Activated CD4-positive, alpha-beta memory T cell treated with anti-CD3 and anti-CD28 coated beads, Interleukin-2, amount 10 ng/mL, durations not matched to agents 7 days and 5 days (primary cell): Measurements from ENCODE around the gene NUP98. TPM values are rescaled to one million over a fixed set of nuclear protein-coding genes. Genes with fewer than 3 reads are reported as not detected.

ENCODE experiments used
- CTCF ChIA-PET: fragments of 350-600 bp; sonication (Branson Sonifier 250); formaldehyde crosslinking; loops from one replicate; lab custom pipeline; 2021; ENCODE audit warnings: antibody characterized with exemption, inconsistent platforms; lab: Charles Lee
- POLR2A ChIA-PET: fragments of 350-600 bp; sonication (Branson Sonifier 250); formaldehyde crosslinking; loops from one replicate; lab custom pipeline; 2021; ENCODE audit warnings: antibody characterized with exemption; lab: Charles Lee
- DNase-seq: peaks from one replicate; pipeline ENCODE4 v3.0.0-alpha.2; 2020
- H3K27ac Mint-ChIP-seq: one replicate; pipeline ENCODE4 v1.8.0; 2021; ENCODE audit warnings: mild to moderate bottlenecking, mixed read lengths
- H3K27me3 Mint-ChIP-seq: one replicate; pipeline ENCODE4 v1.8.0; 2021; ENCODE audit warnings: mixed read lengths
- H3K36me3 Mint-ChIP-seq: one replicate; pipeline ENCODE4 v1.8.0; 2021; ENCODE audit warnings: low read depth, mixed read lengths
- H3K4me1 Mint-ChIP-seq: one replicate; pipeline ENCODE4 v1.8.0; 2021; ENCODE audit warnings: mixed read lengths
- H3K4me3 Mint-ChIP-seq: one replicate; pipeline ENCODE4 v1.8.0; 2021; ENCODE audit warnings: mild to moderate bottlenecking, mixed read lengths
- H3K9me3 Mint-ChIP-seq: one replicate; pipeline ENCODE4 v1.8.0; 2021; ENCODE audit warnings: mixed read lengths
- total RNA-seq, 2 experiments: library from RNA; stranded (reverse); gene quantifications; one replicate each; pipeline ENCODE4 v1.2.3, GENCODE V29; 2021

NUP98 gene
- total RNA-seq, 2 experiments from 2014 or later: 93.9 to 95.2 TPM

- Mint-ChIP-seq H3K27ac (no peak overlapping the region), H3K4me3 (no peak overlapping the region), H3K36me3 (peaks cover 72% of the 10 kb centered on the region), H3K4me1 (peaks cover 2% of the 10 kb centered on the region), H3K9me3 (no peaks in the 10 kb centered on the region), H3K27me3 (no peaks in the 10 kb centered on the region)
- ChIA-PET POLR2A (no interaction called here), CTCF (no interaction called here)
- DNase-seq: no peak
Measured at GRCh38 chr11:3712274-3712673, 85.1 kb downstream of the NUP98 start.

DNA sequence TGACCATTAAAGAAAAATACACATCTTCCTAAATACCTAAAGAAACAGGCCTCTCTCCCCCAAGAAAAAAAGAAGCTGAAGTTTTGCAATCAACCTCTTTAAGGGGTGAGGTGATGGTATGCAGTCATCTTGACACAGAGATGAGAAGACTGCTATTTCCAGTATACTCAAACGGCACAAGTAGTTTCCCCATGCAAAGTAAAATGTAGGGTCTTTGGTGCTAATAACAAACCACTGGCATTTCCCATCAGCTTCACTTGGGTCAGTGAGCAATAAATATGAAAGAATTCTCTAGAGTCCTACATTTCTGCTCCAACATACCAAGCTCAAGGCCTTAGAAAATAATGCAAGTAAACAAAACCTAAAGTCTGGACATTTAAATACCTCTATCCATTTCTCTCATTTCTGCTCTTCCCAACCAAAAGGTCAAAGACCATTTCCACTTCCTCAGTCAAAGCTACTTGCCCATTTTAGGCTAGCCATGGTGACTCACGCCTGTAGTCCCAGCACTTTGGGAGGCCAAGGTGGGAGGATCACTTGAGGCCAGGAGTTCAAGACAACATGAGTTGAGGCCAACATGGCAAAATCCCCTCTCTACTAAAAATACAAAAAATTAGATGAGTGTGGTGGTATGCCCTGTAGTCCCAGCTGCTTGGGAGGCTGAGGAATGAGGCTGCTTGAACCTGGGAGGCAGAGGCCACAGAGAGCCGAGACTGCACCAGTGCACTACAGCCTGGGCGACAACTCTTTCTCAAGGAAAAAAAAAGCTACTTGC is 86.7 kb downstream of the NUP98 start:
- peaks cover 70% of the 10 kb centered on the region for H3K36me3 Mint-ChIP-seq
- no peak overlapping the region for H3K4me3 Mint-ChIP-seq
- POLR2A ChIA-PET: interaction anchor here (0.9 kb wide), 1 partner anchor 10 kb away, joined by 3 read pairs; no protein-coding TSS in a partner anchor
- peaks cover 2% of the 10 kb centered on the region for H3K4me1 Mint-ChIP-seq
- peak overlapping the region; percentile 55 for H3K27ac Mint-ChIP-seq
- H3K9me3 Mint-ChIP-seq: no peaks in the 10 kb centered on the region
- CTCF ChIA-PET: interaction anchor here (0.6 to 1.3 kb wide), 5 partner anchors 28 to 730 kb away, joined by 3 to 5 read pairs (median 3); no protein-coding TSS in a partner anchor
- no peak for DNase-seq
- H3K27me3 Mint-ChIP-seq: no peaks in the 10 kb centered on the region

DNA sequence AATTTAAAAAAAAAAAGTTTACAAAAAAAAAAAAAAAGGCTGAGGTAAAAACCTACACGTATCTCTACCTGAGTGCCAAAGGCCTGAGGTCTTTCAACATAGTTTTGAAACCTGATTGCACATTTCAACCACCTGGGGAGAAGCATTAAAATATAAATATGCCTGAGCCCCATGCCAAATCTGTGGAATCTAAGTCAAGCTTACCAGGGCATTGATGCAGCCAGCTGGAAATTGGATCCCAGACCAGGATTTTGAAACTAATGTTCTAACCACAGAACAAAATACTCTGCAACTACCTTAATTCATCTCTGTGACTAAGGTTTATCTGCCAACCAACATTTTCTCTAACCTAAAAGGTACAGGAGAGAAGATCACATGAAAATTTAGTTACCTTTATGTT is 87.4 kb downstream of the NUP98 start:
- H3K27me3 Mint-ChIP-seq: no peaks in the 10 kb centered on the region
- H3K9me3 Mint-ChIP-seq: no peaks in the 10 kb centered on the region
- H3K27ac Mint-ChIP-seq: no peak overlapping the region
- no peak for DNase-seq
- POLR2A ChIA-PET: interaction anchor here (0.9 kb wide), 1 partner anchor 10 kb away, joined by 3 read pairs; no protein-coding TSS in a partner anchor
- no peak overlapping the region for H3K4me3 Mint-ChIP-seq
- CTCF ChIA-PET: interaction anchor here (0.6 to 1.3 kb wide), 3 partner anchors 99 to 729 kb away, joined by 3 to 5 read pairs (median 3); no protein-coding TSS in a partner anchor
- peaks cover 2% of the 10 kb centered on the region for H3K4me1 Mint-ChIP-seq
- peaks cover 72% of the 10 kb centered on the region for H3K36me3 Mint-ChIP-seq

- no peaks in the 10 kb centered on the region for H3K9me3 Mint-ChIP-seq
- H3K27me3 Mint-ChIP-seq: no peaks in the 10 kb centered on the region
- peaks cover 67% of the 10 kb centered on the region for H3K36me3 Mint-ChIP-seq
- H3K4me1 Mint-ChIP-seq: peaks cover 2% of the 10 kb centered on the region
- ChIA-PET POLR2A (no interaction called here), CTCF (no interaction called here)
- H3K27ac Mint-ChIP-seq: no peak overlapping the region
- DNase-seq: no peak
- no peak overlapping the region for H3K4me3 Mint-ChIP-seq
Measured at GRCh38 chr11:3707176-3707575, 90.2 kb downstream of the NUP98 start.

DNA sequence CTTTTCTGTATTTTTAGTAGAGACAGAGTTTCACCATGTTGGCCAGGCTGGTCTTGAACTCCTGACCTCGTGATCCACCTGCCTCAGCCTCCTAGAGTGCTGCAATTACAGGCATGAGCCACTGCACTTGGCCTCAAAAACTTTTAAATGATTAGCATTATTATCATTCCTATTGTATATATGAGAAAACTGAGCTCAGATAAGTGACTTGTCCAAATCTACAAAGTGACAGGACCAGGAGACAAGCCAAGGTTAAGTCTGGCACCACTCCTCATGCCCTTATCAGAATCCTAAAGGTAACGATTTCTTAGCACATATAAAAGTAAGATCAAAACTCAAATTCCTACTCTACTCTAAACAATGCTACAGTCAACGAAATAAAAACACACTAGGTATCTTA is 94.0 kb downstream of the NUP98 start:
- peaks cover 69% of the 10 kb centered on the region for H3K36me3 Mint-ChIP-seq
- no peaks in the 10 kb centered on the region for H3K4me1 Mint-ChIP-seq
- ChIA-PET POLR2A (no interaction called here), CTCF (no interaction called here)
- no peaks in the 10 kb centered on the region for H3K27me3 Mint-ChIP-seq
- H3K9me3 Mint-ChIP-seq: no peaks in the 10 kb centered on the region
- no peak overlapping the region for H3K27ac Mint-ChIP-seq
- no peak for DNase-seq
- H3K4me3 Mint-ChIP-seq: no peak overlapping the region

DNA sequence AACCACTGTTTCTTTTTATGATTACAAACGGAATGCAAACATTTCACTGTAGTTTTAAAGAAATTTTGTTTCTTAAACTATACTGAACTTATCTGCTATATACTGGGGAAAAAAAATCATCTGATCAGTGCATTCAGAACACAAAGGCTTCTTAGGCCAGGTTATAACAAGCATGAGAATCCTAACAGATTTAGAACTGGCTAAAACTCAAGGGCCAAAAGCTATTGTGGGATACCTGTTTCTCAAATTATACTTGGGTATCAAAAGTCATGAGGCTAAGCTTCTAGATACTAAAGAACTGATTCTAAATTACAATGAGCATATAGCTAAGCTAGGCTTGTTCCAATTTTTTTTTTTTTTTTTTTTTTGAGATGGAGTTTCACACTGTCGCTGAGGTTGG is 96.4 kb downstream of the NUP98 start:
- Mint-ChIP-seq H3K27ac (no peak overlapping the region), H3K36me3 (peaks cover 63% of the 10 kb centered on the region), H3K4me1 (no peaks in the 10 kb centered on the region), H3K9me3 (no peaks in the 10 kb centered on the region), H3K4me3 (no peak overlapping the region), H3K27me3 (no peaks in the 10 kb centered on the region)
- POLR2A ChIA-PET: no interaction called here
- CTCF ChIA-PET: interaction anchor here (0.7 kb wide), 1 partner anchor 37 kb away, joined by 4 read pairs; no protein-coding TSS in a partner anchor
- DNase-seq: no peak

- H3K4me1 Mint-ChIP-seq: no peaks in the 10 kb centered on the region
- H3K9me3 Mint-ChIP-seq: no peaks in the 10 kb centered on the region
- no peaks in the 10 kb centered on the region for H3K27me3 Mint-ChIP-seq
- CTCF ChIA-PET: interaction anchor here (0.7 kb wide), 1 partner anchor 36 kb away, joined by 4 read pairs; no protein-coding TSS in a partner anchor
- no peak overlapping the region for H3K27ac Mint-ChIP-seq
- no peak overlapping the region for H3K4me3 Mint-ChIP-seq
- POLR2A ChIA-PET: no interaction called here
- peaks cover 64% of the 10 kb centered on the region for H3K36me3 Mint-ChIP-seq
- DNase-seq: no peak
Measured at GRCh38 chr11:3700410-3700809, 96.9 kb downstream of the NUP98 start.

DNA sequence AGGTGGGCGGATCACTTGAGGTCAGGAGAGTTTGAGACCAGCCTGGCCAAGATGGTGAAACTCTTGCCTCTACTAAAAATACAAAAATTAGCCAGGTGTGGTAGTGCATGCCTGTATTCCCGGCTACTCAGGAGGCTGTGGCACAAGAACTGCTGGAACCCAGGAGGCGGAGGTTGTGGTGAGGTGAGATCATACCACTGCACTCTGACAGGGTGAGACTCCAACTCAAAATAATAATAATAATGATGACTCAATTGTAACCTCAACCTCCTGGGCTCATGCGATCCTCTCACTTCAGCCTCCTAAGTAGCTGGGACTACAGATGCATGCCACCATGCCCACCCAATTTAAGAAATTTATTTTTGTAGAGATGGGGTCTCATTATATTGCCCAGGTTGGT is 110.6 kb downstream of the NUP98 start:
- CTCF ChIA-PET: no interaction called here
- peaks cover 62% of the 10 kb centered on the region for H3K36me3 Mint-ChIP-seq

GRCh38 chr11:3685923-3686322 is 111.4 kb downstream of the NUP98 start:
- Mint-ChIP-seq H3K27ac (no peak overlapping the region), H3K4me1 (peaks cover 6% of the 10 kb centered on the region), H3K9me3 (no peaks in the 10 kb centered on the region), H3K36me3 (peaks cover 65% of the 10 kb centered on the region), H3K27me3 (no peaks in the 10 kb centered on the region), H3K4me3 (no peak overlapping the region)
- no peak for DNase-seq
- POLR2A ChIA-PET: no interaction called here
- CTCF ChIA-PET: no interaction called here

More for the DNA sequence above, 110.6 kb downstream of the NUP98 start:
- Mint-ChIP-seq H3K27ac (no peak overlapping the region), H3K27me3 (no peaks in the 10 kb centered on the region), H3K4me3 (no peak overlapping the region), H3K9me3 (no peaks in the 10 kb centered on the region), H3K4me1 (peaks cover 6% of the 10 kb centered on the region)
- no peak for DNase-seq
- POLR2A ChIA-PET: no interaction called here

- ChIA-PET POLR2A (no interaction called here), CTCF (no interaction called here)
- Mint-ChIP-seq H3K27me3 (no peaks in the 10 kb centered on the region), H3K36me3 (peaks cover 68% of the 10 kb centered on the region), H3K27ac (no peak overlapping the region), H3K4me1 (peaks cover 6% of the 10 kb centered on the region), H3K4me3 (no peak overlapping the region), H3K9me3 (no peaks in the 10 kb centered on the region)
- DNase-seq: no peak
Measured at GRCh38 chr11:3684819-3685172, 112.6 kb downstream of the NUP98 start.

DNA sequence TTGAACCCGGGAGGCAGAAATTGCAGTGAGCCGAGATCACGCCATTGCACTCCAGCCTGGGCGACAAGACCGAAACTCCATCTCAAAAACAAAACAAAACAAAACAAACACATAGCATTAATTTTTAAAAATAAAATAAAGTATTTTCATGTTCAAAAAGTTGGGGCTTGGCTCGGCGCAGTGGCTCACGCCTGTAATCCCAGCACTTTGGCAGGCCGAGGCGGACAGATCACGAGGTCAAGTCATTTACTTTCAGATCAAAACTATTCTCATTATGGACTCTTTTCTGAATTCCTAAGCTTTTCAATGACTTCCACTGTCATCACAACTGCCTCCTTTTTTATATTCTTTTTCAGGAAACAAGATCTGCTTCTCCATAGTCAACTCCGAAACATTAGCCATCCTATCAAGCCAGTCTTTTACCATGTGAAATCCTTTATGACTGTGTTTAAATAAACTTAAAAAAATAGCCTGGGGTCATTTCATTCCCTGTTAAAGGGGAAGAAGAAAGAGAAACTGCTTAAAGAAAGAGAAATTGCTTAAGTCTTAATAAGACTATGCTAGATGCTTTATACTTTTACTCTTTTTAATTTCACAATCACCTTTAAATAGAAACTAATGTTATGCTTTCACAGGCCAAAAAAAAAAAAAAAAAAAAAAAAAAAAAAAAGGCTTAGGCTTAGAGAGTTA is 113.1 kb downstream of the NUP98 start:
- no peaks in the 10 kb centered on the region for H3K27me3 Mint-ChIP-seq
- peaks cover 6% of the 10 kb centered on the region for H3K4me1 Mint-ChIP-seq
- H3K4me3 Mint-ChIP-seq: no peak overlapping the region
- H3K36me3 Mint-ChIP-seq: peaks cover 72% of the 10 kb centered on the region
- no peaks in the 10 kb centered on the region for H3K9me3 Mint-ChIP-seq
- DNase-seq: no peak
- CTCF ChIA-PET: no interaction called here
- H3K27ac Mint-ChIP-seq: no peak overlapping the region
- POLR2A ChIA-PET: no interaction called here

DNA sequence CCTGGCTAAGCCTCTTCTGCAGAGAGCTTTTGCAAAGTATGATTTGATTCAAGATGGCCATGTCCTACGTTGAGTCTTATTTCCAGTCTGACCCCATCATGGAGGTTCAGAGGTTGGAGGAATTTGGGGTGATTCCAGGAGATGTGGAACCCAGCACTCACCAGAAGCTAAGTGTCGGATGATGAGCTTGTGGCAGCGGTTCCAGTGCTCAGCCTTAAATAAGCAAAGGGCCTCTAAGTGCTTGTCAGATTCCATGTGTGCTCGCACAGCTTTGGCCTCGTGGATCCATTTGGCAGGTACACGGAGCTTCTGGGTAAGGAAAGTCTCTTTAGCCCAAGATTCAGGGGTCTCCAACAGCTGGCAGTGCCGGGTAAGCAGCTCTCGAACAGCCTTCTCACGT is 114.3 kb downstream of the NUP98 start:
- H3K27ac Mint-ChIP-seq: no peak overlapping the region
- DNase-seq: no peak
- peaks cover 80% of the 10 kb centered on the region for H3K36me3 Mint-ChIP-seq
- ChIA-PET POLR2A (no interaction called here), CTCF (interaction anchor here (1.6 kb wide), 1 partner anchor 504 kb away, joined by 3 read pairs; no protein-coding TSS in a partner anchor)
- peaks cover 6% of the 10 kb centered on the region for H3K4me1 Mint-ChIP-seq
- H3K4me3 Mint-ChIP-seq: no peak overlapping the region
- H3K27me3 Mint-ChIP-seq: no peaks in the 10 kb centered on the region
- H3K9me3 Mint-ChIP-seq: no peaks in the 10 kb centered on the region

DNA sequence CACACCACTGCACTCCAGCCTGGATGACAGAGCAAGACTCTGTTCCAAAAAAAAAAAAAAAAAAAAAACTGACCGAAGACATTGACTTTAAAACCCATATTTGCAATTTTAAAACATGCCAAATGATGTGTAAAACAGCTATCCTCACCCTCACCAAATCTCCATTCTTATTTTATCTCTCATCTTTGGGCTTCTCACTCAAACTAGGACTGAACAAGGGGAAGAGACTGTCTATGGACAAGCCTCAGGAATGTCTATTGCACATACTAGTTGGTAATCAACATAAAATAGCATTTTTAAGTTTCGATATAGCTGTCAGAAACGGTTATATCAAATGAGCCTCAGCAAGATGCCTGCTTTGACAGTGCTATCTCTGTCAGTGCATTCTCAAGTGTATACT is 118.3 kb downstream of the NUP98 start:
- ChIA-PET POLR2A (no interaction called here), CTCF (no interaction called here)
- Mint-ChIP-seq H3K27ac (no peak overlapping the region), H3K27me3 (no peaks in the 10 kb centered on the region), H3K4me1 (peaks cover 6% of the 10 kb centered on the region), H3K4me3 (no peak overlapping the region), H3K9me3 (no peaks in the 10 kb centered on the region), H3K36me3 (peaks cover 82% of the 10 kb centered on the region)
- DNase-seq: no peak
